Fibroblast of skin of back (primary cell): ENCODE results near the gene EPGN. TPM values are rescaled to one million over a fixed set of nuclear protein-coding genes. Genes with fewer than 3 reads are reported as not detected.

Experiments
- DNase-seq: peaks from one replicate; pipeline ENCODE4 v3.0.0-alpha.2; 2013
- polyA plus RNA-seq, 2 experiments: library from polyadenylated mRNA; unstranded; fragments of 120-200 nt; gene quantifications; one replicate each; pipeline ENCODE4 v1.2.1, GENCODE V29; 2013; ENCODE audit not compliant: insufficient read length in 2 of 2

The EPGN gene, protein sequence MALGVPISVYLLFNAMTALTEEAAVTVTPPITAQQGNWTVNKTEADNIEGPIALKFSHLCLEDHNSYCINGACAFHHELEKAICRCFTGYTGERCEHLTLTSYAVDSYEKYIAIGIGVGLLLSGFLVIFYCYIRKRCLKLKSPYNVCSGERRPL
- polyA plus RNA-seq (2013, experiment 1 of 2; ENCODE audit: insufficient read length) = 8.1 TPM
- polyA plus RNA-seq (2013, experiment 2 of 2; ENCODE audit: insufficient read length) = 5.6 TPM

DNA sequence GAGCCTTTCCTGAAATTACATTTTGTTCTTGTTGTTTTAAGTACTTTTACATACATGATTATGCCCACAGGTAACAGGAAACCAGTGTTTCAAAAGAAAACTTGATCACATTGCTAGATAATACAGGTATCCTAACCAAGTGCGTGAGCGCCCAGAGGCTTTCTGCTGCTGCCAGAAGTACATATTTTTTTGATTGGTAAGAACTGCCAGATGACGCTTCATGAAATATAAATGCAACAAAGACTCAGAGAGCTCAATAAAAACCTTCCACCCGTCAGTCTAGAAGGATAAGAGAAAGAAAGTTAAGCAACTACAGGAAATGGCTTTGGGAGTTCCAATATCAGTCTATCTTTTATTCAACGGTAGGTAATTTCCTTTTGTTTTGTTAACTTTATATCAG, at the start of gene EPGN:
Gene EPGN, plus strand, starts transcription at position 256 of the 400 bp plus-strand sequence. Its CDS starts 64 bp downstream, at position 320.
- peak; percentile 52 for DNase-seq

DNA sequence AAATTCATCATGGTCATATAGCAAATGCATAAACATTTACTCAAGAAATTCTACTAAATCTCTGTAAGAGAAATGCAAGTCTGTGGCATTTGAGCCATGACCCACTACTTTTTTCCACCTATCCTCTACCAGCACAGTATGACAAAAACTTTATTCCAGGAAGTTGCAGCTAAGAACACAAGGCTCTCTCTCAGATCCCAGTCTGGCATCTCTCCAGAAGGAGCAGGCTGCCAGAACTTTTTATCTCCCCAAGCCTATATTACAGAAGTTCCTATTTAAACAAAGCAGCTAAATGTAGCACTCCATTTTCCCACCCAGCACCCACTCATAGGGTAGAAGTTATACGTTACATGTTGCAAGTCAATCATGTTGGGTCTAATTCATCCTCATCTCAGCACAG, 49.3 kb upstream of the EPGN start:
- peak; percentile 43 for DNase-seq

GRCh38 chr4:74260036-74260435, 48.2 kb upstream of the EPGN start:
- no peak for DNase-seq

GRCh38 chr4:74262522-74262921, 45.7 kb upstream of the EPGN start:
- DNase-seq = peak; percentile 6

DNA sequence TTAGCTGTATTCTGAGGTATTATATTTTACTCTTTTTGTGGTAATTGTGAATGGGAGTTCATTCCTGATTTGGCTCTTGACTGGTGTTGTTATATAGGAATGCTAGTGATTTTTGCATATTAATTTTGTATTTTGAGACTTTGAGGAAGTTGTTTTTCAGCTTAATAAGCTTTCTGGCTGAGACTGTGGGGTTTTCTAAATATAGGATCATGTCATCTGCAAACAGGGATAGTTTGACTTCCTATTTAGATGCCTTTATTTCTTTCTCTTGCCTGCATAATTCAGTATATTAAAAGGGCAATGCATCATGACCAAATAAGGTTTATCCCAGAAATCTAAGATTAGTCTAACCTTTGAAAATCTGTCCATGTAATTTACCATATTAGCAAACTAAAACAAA, 44.7 kb upstream of the EPGN start:
- no peak for DNase-seq

DNA sequence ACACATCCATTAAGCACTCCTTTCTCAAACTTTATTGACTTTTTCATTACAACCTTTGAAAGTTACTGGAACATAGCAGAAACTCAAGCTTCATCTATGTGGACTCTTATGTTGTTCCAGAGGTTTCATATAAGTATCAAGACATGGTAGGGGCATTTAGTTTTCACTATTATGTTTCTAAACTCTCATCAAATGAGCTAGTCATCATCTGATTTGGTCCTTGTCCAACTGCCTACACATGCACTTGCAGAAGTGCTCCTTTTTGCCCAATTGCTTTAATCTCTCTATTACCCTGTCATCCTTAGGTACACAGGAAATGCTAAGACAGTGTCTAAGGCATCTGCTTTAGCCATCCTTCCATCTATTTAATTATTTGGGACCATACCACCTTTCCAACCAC, 42.2 kb upstream of the EPGN start:
- no peak for DNase-seq

- DNase-seq = peak; percentile 55
Observed at GRCh38 chr4:74267998-74268606, 40.2 kb upstream of the EPGN start.

GRCh38 chr4:74268643-74269042, 39.6 kb upstream of the EPGN start:
- DNase-seq = no peak

- DNase-seq = no peak
Observed at GRCh38 chr4:74278490-74278889, 29.8 kb upstream of the EPGN start.

- DNase-seq = no peak
Observed at GRCh38 chr4:74279716-74280115, 28.6 kb upstream of the EPGN start.

DNA sequence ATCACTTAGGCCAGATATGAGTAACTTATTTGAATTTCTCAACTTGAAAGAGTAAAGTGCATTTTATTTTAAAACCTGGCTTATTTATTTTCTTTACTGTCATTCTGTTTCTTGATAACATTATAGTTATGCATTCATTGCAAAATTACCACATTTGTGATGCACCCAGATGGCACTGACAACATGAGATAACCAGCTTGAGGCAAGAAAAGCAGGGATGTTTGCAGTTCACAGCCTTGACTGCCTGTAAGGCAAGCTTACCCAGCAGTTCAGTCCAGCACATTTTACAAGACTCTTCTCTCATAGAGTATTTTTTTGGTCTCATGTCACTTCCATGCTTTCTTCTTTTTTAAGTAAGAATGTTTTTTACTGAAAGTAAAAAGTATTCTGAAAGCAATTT, 25.3 kb upstream of the EPGN start:
- no peak for DNase-seq

DNA sequence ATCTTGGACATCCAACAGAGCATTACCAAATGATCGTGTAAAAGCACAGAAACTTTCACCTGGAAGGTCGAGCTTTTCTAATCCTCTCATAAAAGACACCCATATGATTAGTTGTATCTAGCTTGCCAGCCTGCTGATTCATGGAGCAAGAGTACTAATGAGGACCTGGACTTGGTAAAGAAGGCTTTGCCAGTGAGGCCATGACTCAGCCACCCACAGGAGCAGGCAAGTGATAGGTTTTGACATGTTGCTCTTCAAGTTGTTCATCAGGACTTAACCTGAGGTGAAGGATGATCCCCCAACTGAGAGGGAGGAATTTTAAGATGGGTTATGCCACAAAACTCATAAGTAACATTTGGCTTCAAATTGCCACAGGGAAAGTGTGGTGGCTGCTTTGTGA, 24.7 kb upstream of the EPGN start:
- peak; percentile 65 for DNase-seq

DNA sequence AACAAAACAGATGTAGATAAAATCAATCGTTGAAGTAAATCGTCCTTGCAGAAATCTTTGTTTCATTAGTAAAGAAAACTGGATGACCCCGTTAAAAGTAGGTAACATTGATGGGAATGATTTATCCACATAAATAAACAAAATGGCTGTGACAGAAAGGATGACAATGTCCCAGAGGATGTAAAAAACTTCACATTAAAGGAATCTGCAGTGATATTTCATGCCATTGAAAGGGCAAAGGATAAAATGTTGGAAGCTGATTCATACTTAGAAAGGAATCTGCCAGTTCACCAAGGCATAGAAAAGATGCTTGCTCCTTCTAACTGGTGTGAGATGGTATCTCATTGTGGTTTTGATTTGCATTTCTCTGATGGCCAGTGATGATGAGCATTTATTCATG, 24.2 kb upstream of the EPGN start:
- peak; percentile 91 for DNase-seq

DNA sequence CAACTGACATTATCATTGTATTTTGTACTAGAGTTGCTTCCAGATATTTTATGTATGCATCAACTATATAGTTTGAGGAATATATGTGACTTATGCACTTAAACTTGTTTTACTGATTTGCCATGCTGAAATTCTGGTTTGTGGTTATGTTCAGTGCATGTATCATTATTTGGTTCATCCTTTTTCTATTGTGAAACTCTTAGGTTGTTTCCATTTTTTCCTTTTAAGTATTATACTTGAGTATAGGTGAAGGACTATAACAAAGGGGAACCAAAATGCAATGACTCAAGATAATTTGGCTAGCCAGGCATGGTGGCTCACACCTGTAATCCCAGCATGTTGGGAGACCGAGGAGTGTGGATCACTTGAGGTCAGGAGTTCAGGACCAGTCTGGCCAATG, 21.1 kb upstream of the EPGN start:
- no peak for DNase-seq

DNA sequence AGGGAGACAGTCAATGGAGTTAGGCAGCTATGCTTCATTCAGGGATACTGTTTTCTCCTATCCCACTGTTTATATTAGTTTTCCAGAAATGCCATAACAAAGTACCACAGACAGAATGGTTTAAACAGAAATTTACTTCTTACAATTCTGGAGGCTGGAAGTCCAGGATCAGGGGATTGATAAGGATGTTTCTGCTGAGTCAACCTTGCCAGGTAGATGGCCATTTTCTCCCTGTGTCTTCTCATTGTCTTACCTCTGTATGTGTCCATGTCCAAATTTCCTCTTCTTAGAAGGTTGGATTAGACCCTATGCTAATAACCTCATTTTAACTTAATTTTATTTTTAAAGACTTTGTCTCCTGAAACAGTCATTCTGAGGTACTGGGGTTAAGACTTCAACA, 20.5 kb upstream of the EPGN start:
- no peak for DNase-seq

- no peak for DNase-seq
Observed at GRCh38 chr4:74291471-74291870, 16.8 kb upstream of the EPGN start.

DNA sequence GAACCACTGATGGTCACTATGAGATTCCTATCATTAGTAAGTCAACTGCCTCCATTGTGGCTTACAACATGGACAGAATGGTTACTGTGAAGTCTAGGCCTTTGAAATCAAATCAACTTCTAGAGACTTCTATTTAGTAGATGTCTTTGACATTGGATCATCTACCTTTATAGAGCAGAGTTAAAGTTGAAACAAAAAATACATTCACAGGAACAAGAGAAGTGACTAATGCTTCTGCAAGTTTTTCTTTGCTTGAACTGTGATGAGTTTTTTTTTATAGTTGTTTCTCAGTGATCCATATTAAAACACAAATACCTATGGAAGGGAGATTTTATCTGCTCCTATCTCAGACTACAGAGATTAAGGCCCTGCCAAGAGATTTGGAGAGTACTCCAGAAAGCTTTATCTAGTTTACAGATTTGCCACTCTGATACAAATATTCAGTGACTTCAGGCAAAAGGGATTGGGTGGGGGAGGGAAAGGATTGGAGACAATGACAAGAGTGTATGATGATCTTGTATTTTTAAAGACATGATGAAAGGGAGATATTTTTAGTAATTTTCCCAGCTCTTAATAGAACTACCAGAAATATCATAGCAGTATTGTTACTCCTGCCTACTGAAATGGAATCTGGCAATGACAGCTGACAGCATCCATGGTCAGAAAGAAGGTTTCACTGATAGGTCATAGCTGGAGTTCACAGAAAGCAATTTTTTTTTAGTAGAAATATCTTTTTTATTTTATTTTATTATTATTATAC, 16.0 kb upstream of the EPGN start:
- no peak for DNase-seq

GRCh38 chr4:74293558-74293957, 14.7 kb upstream of the EPGN start:
- no peak for DNase-seq

- no peak for DNase-seq
Observed at GRCh38 chr4:74294681-74295080, 13.6 kb upstream of the EPGN start.

GRCh38 chr4:74297539-74297938, 10.7 kb upstream of the EPGN start:
- no peak for DNase-seq

GRCh38 chr4:74304095-74304625, 4.1 kb upstream of the EPGN start:
- DNase-seq = no peak

GRCh38 chr4:74305000-74305399, 3.3 kb upstream of the EPGN start:
- DNase-seq = no peak

DNA sequence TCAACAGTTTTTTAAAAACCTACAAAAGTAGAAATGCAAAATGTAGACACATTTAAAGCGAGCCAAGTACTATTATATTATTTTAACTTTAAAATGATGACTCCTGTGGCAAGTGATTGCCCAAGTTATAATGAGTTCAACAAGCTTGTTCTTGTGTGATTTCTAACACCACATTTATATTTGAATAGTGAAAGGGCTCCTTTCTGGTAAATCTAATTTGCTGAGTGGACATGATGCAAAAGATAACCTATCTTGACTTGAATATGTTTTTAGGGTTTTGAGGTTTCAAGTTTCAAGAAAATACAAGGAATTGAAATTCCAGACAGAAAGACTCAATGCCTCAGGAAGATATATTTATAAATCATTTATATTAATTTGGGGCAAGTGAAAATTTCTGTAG, 1.1 kb upstream of the EPGN start:
- DNase-seq = no peak

DNA sequence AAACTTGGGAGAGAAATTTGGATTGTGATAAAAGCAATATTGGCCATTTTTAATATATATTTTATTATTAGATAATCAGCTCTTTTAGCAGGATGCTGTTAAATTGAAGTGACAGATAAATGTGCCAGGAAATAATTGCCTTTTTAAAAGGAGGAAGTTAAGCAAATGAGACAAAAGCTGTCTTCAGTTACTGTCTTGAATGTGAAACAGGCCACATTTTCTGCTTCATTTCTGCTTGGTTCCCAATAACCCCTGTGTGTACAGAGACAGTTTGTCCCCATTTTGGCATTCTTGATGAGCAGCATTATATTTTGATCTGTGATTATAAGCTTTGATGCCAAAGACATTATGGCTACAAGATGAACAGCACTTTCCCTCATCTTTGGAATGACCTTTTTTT, 953 bp downstream of the EPGN start:
- DNase-seq = no peak
